Ovary (tissue), 9 donors: Measurements from ENCODE around the gene IFITM2. TPM values are rescaled to one million over a fixed set of nuclear protein-coding genes. Genes with fewer than 3 reads are reported as not detected.
"Not testable (repeated sequence)": the region's sequence is repeated elsewhere in the genome, so short reads cannot be mapped to it uniquely, and the experiment has no call there.

Experiments used
- DNase-seq, 5 donors: peaks; one replicate each; pipeline ENCODE4 v3.0.0-alpha.2; 2019 to 2020
- H3K27ac ChIP-seq, 2 donors: fragments of 200-600 bp; one replicate each; pipeline versions ENCODE4 v1.5.1 to v1.8.0; 2019 to 2022
- H3K27me3 ChIP-seq: fragments of 200-600 bp; one replicate; pipeline ENCODE4 v1.8.0; 2022
- H3K36me3 ChIP-seq: fragments of 200-600 bp; sonication (generic); one replicate; pipeline ENCODE4 v1.5.1; 2019
- H3K4me1 ChIP-seq: one replicate; pipeline ENCODE4 v1.8.1; 2013; ENCODE audit warnings: mild to moderate bottlenecking, moderate library complexity; ENCODE audit not compliant: insufficient read depth
- H3K4me3 ChIP-seq: fragments of 200-600 bp; sonication (generic); one replicate; pipeline ENCODE4 v1.5.1; 2017
- H3K9me3 ChIP-seq, 2 donors: fragments of 200-600 bp in 1 of 2; sonication (generic) in 1 of 2; one replicate each; pipeline versions ENCODE4 v1.5.1 to v1.8.1; 2013 to 2019; ENCODE audit warnings: mild to moderate bottlenecking in 1 of 2, moderate library complexity in 1 of 2
- CTCF ChIP-seq, 3 donors: fragments of 450-650 bp in 2 of 3; fragments of 200-600 bp in 1 of 3; IDR thresholded peaks; one replicate each; pipeline versions ENCODE4 v1.5.1 to v1.8.0; 2016 to 2022; ENCODE audit warnings: antibody characterized with exemption in 3 of 3, mild to moderate bottlenecking in 1 of 3
- EP300 ChIP-seq: sonication (generic); formaldehyde crosslinking; IDR thresholded peaks from one replicate; pipeline ENCODE4 v1.6.1; 2017; ENCODE audit warnings: antibody characterized with exemption
- POLR2A ChIP-seq: fragments of 450-650 bp; IDR thresholded peaks from one replicate; pipeline ENCODE4 v1.6.1; 2017; ENCODE audit warnings: antibody characterized with exemption, mild to moderate bottlenecking, moderate library complexity
- WGBS, 3 donors: extraction: QIAGEN DNeasy Blood & Tissue Kit in 1 of 3; methylation state at CpG; one replicate each; pipeline versions ENCODE4 v1.1.5 to v1.1.7; 2013 to 2017; 5-methylcytosine and 5-hydroxymethylcytosine counted together
- intact Hi-C, 4 donors: fragments of 100-400 bp; cut with DNase I; formaldehyde crosslinking; loops; one replicate each; pipeline versions ENCODE4 v1.11.0 to v1.15.1; 2022 to 2023
- polyA plus RNA-seq, 2 donors: library from polyadenylated mRNA; stranded (reverse); fragments of 200-250 nt in 1 of 2; fragments of 350-450 nt in 1 of 2; fragmentation: Illumina TruSeq in 1 of 2; extraction: RNeasy Lipid Tissue Mini Kit (QIAGEN cat#74804) in 1 of 2; gene quantifications; one replicate each; pipeline ENCODE4 v1.2.3, GENCODE V29; 2013 to 2014
- total RNA-seq, 7 donors: library from RNA; depleted of rRNA in 2 of 7; stranded (reverse); fragments of >200 nt in 2 of 7; fragmentation: NEBNext Ultra II Directional in 3 of 7; extraction: Animal tissue kit (Norgen Biotek cat#: 25700) in 3 of 7; gene quantifications; one replicate each; pipeline versions ENCODE4 v1.1.0 to v1.2.4, GENCODE V29; 2016 to 2023
- donor health status: DM: no; HTN: no; CAD: no; lungs with moderate emphysema.
- donor health status: DM: no; HTN: no; CAD: no.
- donor health status: Bipolar disorder and iron deficiency.
- donor health status: DM: yes; HTN: yes; CAD: no.
- donor health status: DM: no; HTN: no; CAD: no.
- donor health status: DM: yes; HTN: yes; CAD: no.

Gene IFITM2
- total and polyA plus RNA-seq, 9 donors, result 207 to 1,149 (median 546) TPM

DNA sequence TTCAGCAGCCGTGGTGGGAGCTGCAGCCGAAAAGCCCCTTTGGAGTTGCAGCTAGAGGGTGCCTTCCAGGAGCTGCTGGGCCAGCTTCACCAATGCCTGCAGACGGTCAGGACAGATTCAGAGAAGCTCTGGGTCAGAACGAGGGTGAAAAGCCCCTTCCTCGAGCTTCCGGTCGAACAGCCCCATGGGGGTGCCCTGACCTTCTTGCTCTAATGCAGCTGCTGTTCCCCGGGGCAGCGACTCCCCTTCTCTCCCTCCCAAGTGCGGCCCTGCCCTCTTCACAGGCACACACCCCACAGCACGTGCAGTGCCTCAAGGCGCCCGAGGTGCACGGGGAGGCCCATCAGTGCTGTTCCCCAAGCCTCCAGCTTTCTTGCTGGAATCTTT, 22.7 kb downstream of the IFITM2 start:
- Histone ChIP-seq H3K36me3 (no peaks in the 10 kb centered on the region), H3K4me1 (peaks cover 20% of the 10 kb centered on the region), H3K27me3 (no peaks in the 10 kb centered on the region), H3K4me3 (no peak overlapping the region), H3K27ac (no peak overlapping the region), H3K9me3 (no peaks in the 10 kb centered on the region)
- intact Hi-C loops, result no loop called here
- WGBS, 3 donors, result 66 to 77% (median 68%) methylated on average over 14 of the region's 14 CpGs
- TF ChIP-seq POLR2A, result no peak
- no peak for TF ChIP-seq EP300
- no peak for TF ChIP-seq CTCF (IDR thresholded peaks at IDR 0.05)
- peak in 2 of 5 donors; percentile 19 to 36 for DNase-seq

- intact Hi-C loops, result no loop called here
- peaks cover 21% of the 10 kb centered on the region for H3K4me1 ChIP-seq
- WGBS, 3 donors, result 87 to 89% (median 88%) methylated on average over 34 of the region's 34 CpGs
- H3K27me3 ChIP-seq, result no peaks in the 10 kb centered on the region
- no peak for TF ChIP-seq POLR2A
- TF ChIP-seq CTCF (IDR thresholded peaks at IDR 0.05), result no peak
- TF ChIP-seq EP300, result no peak
- H3K9me3 ChIP-seq, result no peaks in the 10 kb centered on the region
- peak in 2 of 5 donors; percentile 23 to 43 for DNase-seq
- no peak overlapping the region for H3K27ac ChIP-seq
- no peak overlapping the region for H3K4me3 ChIP-seq
- H3K36me3 ChIP-seq, result no peaks in the 10 kb centered on the region
These were observed 23.2 kb downstream of the IFITM2 start for GRCh38 chr11:330694-331357.

DNA sequence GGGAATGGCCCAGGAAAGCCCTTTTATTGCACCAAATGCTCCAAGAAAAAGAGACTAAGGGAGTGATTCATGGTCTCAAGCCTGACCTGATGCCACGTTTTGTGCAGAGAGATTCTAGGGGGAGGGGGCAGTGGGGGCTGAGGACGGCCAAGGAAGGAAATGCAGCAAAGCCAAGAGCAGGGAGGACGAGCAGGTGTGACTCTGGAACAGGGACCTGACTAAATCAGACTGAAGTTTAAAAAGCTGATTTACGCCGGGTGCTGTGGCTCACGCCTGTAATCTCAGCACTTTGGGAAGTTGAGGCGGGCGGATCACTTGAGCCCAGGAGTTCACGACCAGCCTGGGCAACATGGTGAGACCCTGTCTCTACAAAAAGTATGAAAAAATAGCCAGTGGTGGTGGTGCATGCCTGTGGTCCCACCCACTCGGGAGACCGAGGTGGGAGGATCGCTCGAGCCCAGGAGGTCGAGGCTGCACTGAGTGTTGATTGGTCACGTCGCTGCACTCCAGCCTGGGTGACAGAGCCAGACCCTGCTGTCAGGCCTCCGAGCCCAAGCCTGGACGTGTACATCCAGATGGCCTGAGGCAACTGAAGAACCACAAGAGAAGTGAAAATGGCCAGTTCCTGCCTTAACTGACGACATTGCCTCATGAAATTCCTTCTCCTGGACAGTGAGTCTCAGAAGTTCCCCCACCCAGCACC, 23.9 kb downstream of the IFITM2 start:
- no peak for TF ChIP-seq POLR2A
- no peak for TF ChIP-seq EP300
- no peak for TF ChIP-seq CTCF (IDR thresholded peaks at IDR 0.05)
- intact Hi-C loops, result no loop called here
- 78 to 84% (median 83%) methylated on average over 19 of the region's 19 CpGs for WGBS, 3 donors
- H3K4me1 ChIP-seq, result peaks cover 20% of the 10 kb centered on the region
- H3K4me3 ChIP-seq, result no peak overlapping the region
- H3K9me3 ChIP-seq, result no peaks in the 10 kb centered on the region
- no peaks in the 10 kb centered on the region for H3K27me3 ChIP-seq
- no peaks in the 10 kb centered on the region for H3K36me3 ChIP-seq
- DNase-seq, result peak in 2 of 5 donors; percentile 15 to 30
- no peak overlapping the region for H3K27ac ChIP-seq

GRCh38 chr11:332651-333480, 25.2 kb downstream of the IFITM2 start:
- no peak for TF ChIP-seq POLR2A
- no peak for TF ChIP-seq EP300
- no peak for TF ChIP-seq CTCF (IDR thresholded peaks at IDR 0.05)
- H3K27ac ChIP-seq, result no peak overlapping the region
- no peaks in the 10 kb centered on the region for H3K27me3 ChIP-seq
- H3K4me1 ChIP-seq, result peaks cover 16% of the 10 kb centered on the region
- H3K4me3 ChIP-seq, result no peak overlapping the region
- H3K36me3 ChIP-seq, result no peaks in the 10 kb centered on the region
- intact Hi-C loops, result no loop called here
- 93 to 96% (median 94%) methylated on average over 23 of the region's 23 CpGs for WGBS, 3 donors
- DNase-seq, result peak in 2 of 5 donors; percentile 20 to 35
- no peaks in the 10 kb centered on the region for H3K9me3 ChIP-seq

GRCh38 chr11:333616-334263, 26.1 kb downstream of the IFITM2 start:
- H3K27me3 ChIP-seq, intact Hi-C loops, H3K4me3 ChIP-seq, H3K9me3 ChIP-seq, H3K36me3 ChIP-seq, H3K27ac ChIP-seq: not testable (repeated sequence)
- 84 to 86% (median 84%) methylated on average over 17 of the region's 17 CpGs for WGBS, 3 donors
- peaks cover 16% of the 10 kb centered on the region for H3K4me1 ChIP-seq
- DNase-seq, result peak in 2 of 5 donors; percentile 20 to 37
